ENCODE data around the gene CBLC. TPM values are rescaled to one million over a fixed set of nuclear protein-coding genes. Genes with fewer than 3 reads are reported as not detected.
"Not testable (repeated sequence)": the region's sequence is repeated elsewhere in the genome, so short reads cannot be mapped to it uniquely, and the experiment has no call there.

CBLC gene
- total RNA-seq, 1 donor from 2014 or later = not detected

GRCh38 chr19:44819246-44819832 lies 41.6 kb downstream of the CBLC start:
- DNase-seq = no peak

- no peak for DNase-seq
Measured at GRCh38 chr19:44820648-44821609, 43.2 kb downstream of the CBLC start.

GRCh38 chr19:44822177-44822576 lies 44.5 kb downstream of the CBLC start:
- no peak for DNase-seq

- DNase-seq = no peak
Measured at GRCh38 chr19:44822670-44823372, 45.1 kb downstream of the CBLC start.

GRCh38 chr19:44823373-44823698 lies 45.6 kb downstream of the CBLC start:
- no peak for DNase-seq

GRCh38 chr19:44824761-44825160 lies 47.1 kb downstream of the CBLC start:
- DNase-seq = no peak

- DNase-seq = not testable (repeated sequence)
Measured at GRCh38 chr19:44832875-44833274, 55.2 kb downstream of the CBLC start.

GRCh38 chr19:44834399-44834798 lies 56.7 kb downstream of the CBLC start:
- DNase-seq = not testable (repeated sequence)

- no peak for DNase-seq
Measured at GRCh38 chr19:44839276-44839675, 61.6 kb downstream of the CBLC start.

- no peak for DNase-seq
Measured at GRCh38 chr19:44840811-44841210, 63.1 kb downstream of the CBLC start.

GRCh38 chr19:44841231-44841630 lies 63.5 kb downstream of the CBLC start:
- no peak for DNase-seq

- no peak for DNase-seq
Measured at GRCh38 chr19:44845286-44845611, 67.6 kb downstream of the CBLC start.

- peak; percentile 82 for DNase-seq
Measured at GRCh38 chr19:44845612-44846454, 68.1 kb downstream of the CBLC start, which contains the start of gene NECTIN2. Gene NECTIN2, plus strand, starts transcription at chr19:44846297. Its CDS starts 229 bp downstream, at chr19:44846526.

GRCh38 chr19:44846455-44847143 lies 68.9 kb downstream of the CBLC start:
- no peak for DNase-seq

- no peak for DNase-seq
Measured at GRCh38 chr19:44847144-44848035, 69.7 kb downstream of the CBLC start.

GRCh38 chr19:44848036-44848811 lies 70.5 kb downstream of the CBLC start:
- no peak for DNase-seq

- no peak for DNase-seq
Measured at GRCh38 chr19:44848812-44849447, 71.2 kb downstream of the CBLC start.

Data from occipital lobe (tissue), 2 donors.